Neutrophil (primary cell): ENCODE data around the gene CWH43.

Experiments used
- H3K27ac ChIP-seq: fragments of 200-600 bp; sonication (generic); 2 replicates; pipeline ENCODE4 v1.5.1; 2016; ENCODE audit warnings: mild to moderate bottlenecking, moderate library complexity
- H3K27me3 ChIP-seq: fragments of 200-600 bp; sonication (generic); 2 replicates; pipeline ENCODE4 v1.6.0; 2016; ENCODE audit warnings: mild to moderate bottlenecking
- H3K36me3 ChIP-seq: fragments of 200-600 bp; sonication (generic); 2 replicates; pipeline ENCODE4 v1.5.1; 2017
- H3K4me1 ChIP-seq, 2 experiments: fragments of 200-600 bp in 1 of 2; sonication (generic) in 1 of 2; 1 replicate in 1 of 2; 2 replicates in 1 of 2; pipeline versions ENCODE4 v1.5.1 to v1.6.1; 2013 to 2016; ENCODE audit warnings: low read depth in 1 of 2, low read length in 1 of 2, mild to moderate bottlenecking in 1 of 2, moderate library complexity in 1 of 2; ENCODE audit not compliant: control insufficient read depth in 1 of 2, insufficient read depth in 1 of 2
- H3K4me3 ChIP-seq, 2 experiments: fragments of 200-600 bp in 1 of 2; sonication (generic) in 1 of 2; 1 replicate in 1 of 2; 2 replicates in 1 of 2; pipeline ENCODE4 v1.5.1; 2013 to 2016; ENCODE audit warnings: low read depth in 1 of 2, low read length in 1 of 2, mild to moderate bottlenecking in 1 of 2, moderate library complexity in 1 of 2
- H3K9me3 ChIP-seq: fragments of 200-600 bp; sonication (generic); 2 replicates; pipeline ENCODE4 v1.5.1; 2016
- CTCF ChIP-seq: fragments of 200-600 bp; sonication (generic); IDR thresholded peaks from 2 replicates; pipeline ENCODE4 v1.5.1; 2016; ENCODE audit warnings: antibody characterized with exemption

The CWH43 gene

DNA sequence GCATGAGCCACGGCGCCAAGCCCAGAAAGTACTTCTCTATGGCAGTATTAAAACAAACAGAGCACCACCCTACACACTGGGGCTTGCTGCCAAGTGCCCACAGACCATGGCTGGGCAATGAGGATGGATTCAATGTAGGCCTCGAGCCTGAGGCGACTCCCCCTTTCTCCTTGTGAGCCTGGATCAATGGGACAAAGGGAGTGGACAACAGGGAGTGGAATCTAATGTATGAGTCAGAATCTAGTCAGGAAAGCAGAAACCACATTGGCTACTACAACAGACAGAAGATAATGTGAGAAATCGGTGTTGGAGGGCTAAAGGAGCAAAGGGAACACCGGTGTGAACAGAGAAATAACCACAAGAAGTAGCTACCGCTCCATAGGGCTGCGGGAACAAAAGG is 41.8 kb upstream of the CWH43 start:
- H3K9me3 ChIP-seq, result no peaks in the 10 kb centered on the region
- H3K27me3 ChIP-seq, result peaks cover 8% of the 10 kb centered on the region
- H3K4me1 ChIP-seq, result no peaks in the 10 kb centered on the region
- no peak overlapping the region for H3K27ac ChIP-seq
- H3K36me3 ChIP-seq, result no peaks in the 10 kb centered on the region
- H3K4me3 ChIP-seq, result no peak overlapping the region
- TF ChIP-seq CTCF, result no peak

DNA sequence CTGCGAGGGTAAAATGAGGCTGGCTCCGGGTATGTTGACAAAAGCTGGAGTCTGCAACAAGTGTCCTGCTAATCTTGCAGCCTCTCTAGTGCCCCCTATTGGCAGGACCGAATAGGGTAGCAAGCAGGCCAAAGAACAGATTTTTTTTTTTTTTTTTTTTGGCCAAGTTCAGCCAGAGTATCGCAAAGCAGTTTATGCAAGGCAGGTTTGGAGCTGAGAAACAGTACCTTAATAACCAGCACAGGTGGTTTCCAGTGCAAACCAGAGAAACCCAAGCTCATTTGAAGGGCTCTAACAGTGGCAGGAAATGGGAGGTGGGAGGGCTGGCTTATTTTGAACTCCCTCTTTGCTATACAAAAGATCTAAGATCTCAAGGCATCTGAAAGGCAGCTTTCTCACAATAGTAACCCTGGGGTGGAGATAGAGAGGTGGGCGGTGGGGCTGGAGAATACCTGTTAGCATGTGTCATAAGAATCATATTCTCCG is 41.3 kb upstream of the CWH43 start:
- Histone ChIP-seq H3K4me3 (no peak overlapping the region), H3K36me3 (no peaks in the 10 kb centered on the region), H3K9me3 (no peaks in the 10 kb centered on the region), H3K4me1 (no peaks in the 10 kb centered on the region), H3K27ac (no peak overlapping the region), H3K27me3 (peaks cover 8% of the 10 kb centered on the region)
- TF ChIP-seq CTCF, result no peak

DNA sequence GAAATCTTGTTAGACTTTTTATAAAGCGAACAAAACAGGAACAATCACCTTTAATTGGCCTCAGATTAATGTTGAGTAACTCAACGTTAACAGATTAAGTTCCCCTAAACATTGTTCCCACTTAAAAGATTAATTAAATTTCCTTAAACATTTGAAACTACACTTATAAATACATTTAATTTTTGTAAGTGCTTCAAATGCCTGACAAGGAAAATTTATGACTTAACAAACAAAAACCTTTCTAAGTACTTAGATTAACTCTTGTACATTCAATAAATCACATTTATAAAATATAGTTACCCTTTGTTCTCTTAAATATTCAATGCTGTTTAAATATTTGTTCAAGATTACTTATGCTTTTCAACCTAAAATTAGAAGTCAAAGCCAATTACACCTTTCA is 40.1 kb upstream of the CWH43 start:
- H3K4me3 ChIP-seq, result no peak overlapping the region
- TF ChIP-seq CTCF, result no peak
- peaks cover under 1% of the 10 kb centered on the region for H3K27me3 ChIP-seq
- H3K27ac ChIP-seq, result no peak overlapping the region
- no peaks in the 10 kb centered on the region for H3K4me1 ChIP-seq
- H3K9me3 ChIP-seq, result no peaks in the 10 kb centered on the region
- no peaks in the 10 kb centered on the region for H3K36me3 ChIP-seq

DNA sequence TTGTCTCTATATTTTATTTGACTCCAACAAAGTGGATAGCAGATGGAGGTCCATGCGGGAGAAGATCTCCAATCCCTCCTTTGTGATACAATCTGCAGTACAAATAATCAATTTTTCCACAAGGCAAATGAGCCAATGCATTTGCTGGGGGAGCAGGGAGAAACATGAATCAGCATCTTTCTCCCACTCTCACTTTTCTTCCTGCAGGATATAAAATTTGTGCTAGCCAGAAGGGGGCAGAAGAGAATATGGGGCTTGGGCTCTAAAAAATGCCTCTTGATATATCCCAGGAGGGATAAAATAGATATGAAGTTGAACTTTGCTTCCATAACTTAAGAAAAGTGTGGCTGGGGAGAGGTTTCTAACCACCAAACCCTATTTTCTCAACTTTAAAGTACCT is 38.3 kb upstream of the CWH43 start:
- Histone ChIP-seq H3K4me1 (no peaks in the 10 kb centered on the region), H3K27ac (no peak overlapping the region), H3K27me3 (no peaks in the 10 kb centered on the region), H3K9me3 (no peaks in the 10 kb centered on the region), H3K36me3 (no peaks in the 10 kb centered on the region), H3K4me3 (no peak overlapping the region)
- no peak for TF ChIP-seq CTCF

- H3K27me3 ChIP-seq, result no peaks in the 10 kb centered on the region
Observed at GRCh38 chr4:48949086-48949485, 37.0 kb upstream of the CWH43 start.

More at GRCh38 chr4:48949086-48949485, 37.0 kb upstream of the CWH43 start:
- TF ChIP-seq CTCF, result no peak
- no peaks in the 10 kb centered on the region for H3K9me3 ChIP-seq
- H3K36me3 ChIP-seq, result no peaks in the 10 kb centered on the region
- H3K4me1 ChIP-seq, result no peaks in the 10 kb centered on the region
- no peak overlapping the region for H3K27ac ChIP-seq
- no peak overlapping the region for H3K4me3 ChIP-seq
